HCT116 (cell line): ENCODE data around the gene P2RX7. TPM values are rescaled to one million over a fixed set of nuclear protein-coding genes. Genes with fewer than 3 reads are reported as not detected.
A peak's percentile ranks its signal among the peaks of the same experiment; 100 is the strongest.

ENCODE experiments used
- ATAC-seq: fragments of 200-7000 bp; cut with Tn5 transposase; 2 replicates; pipeline ENCODE4 v1.9.1; 2020; ENCODE audit warnings: mild to moderate bottlenecking, moderate library complexity
- BruUV-seq: library from RNA; stranded (reverse); fragments of 400-500 nt; replicated peaks from 2 replicates; lab custom pipeline; 2021; lab: Mats Ljungman, UMichigan
- CTCF ChIA-PET: fragments of 300-600 bp; sonication (Branson Sonifier 250); formaldehyde crosslinking; loops from one replicate; lab custom pipeline; 2021; ENCODE audit warnings: antibody characterized with exemption; lab: Charles Lee
- POLR2A ChIA-PET: fragments of 300-600, 350-600 bp; sonication (Branson Sonifier 250); formaldehyde crosslinking; loops from one replicate; lab custom pipeline; 2021; ENCODE audit warnings: antibody characterized with exemption; lab: Charles Lee
- RAD21 ChIA-PET, 2 experiments: fragments of 300-600 bp; sonication (Branson Sonifier 250); formaldehyde crosslinking; loops; one replicate each; lab custom pipeline; 2023; ENCODE audit warnings: low total read pairs in 2 of 2; ENCODE audit not compliant: uncharacterized antibody in 2 of 2, unreplicated experiment in 2 of 2, low non-redundant PET in 1 of 2; lab: Charles Lee
- DNase-seq: peaks from one replicate; pipeline ENCODE4 v3.0.0-alpha.2; 2010; ENCODE audit warnings: low read depth, low spot score
- H2AFZ ChIP-seq: fragments of 200-600 bp; shearing (Covaris generic), sonication (generic); 2 replicates; pipeline ENCODE4 v1.6.1; 2017; ENCODE audit warnings: low read depth, mixed run types, mixed read lengths, antibody characterized with exemption, low read length; ENCODE audit not compliant: poor library complexity, severe bottlenecking
- H3K27ac ChIP-seq: 2 replicates; pipeline ENCODE4 v1.5.1; 2012; ENCODE audit warnings: low read depth, low read length
- H3K27me3 ChIP-seq: fragments of 200-600 bp; sonication (generic); 2 replicates; pipeline ENCODE4 v1.6.1; 2016; ENCODE audit warnings: mixed run types, low read length, mixed read lengths; ENCODE audit not compliant: insufficient read depth
- H3K36me3 ChIP-seq, 2 experiments: fragments of 200-500 bp in 1 of 2; fragments of 200-600 bp in 1 of 2; sonication (Bioruptor generic) in 1 of 2; sonication (generic) in 1 of 2; 2 replicates each; pipeline versions ENCODE4 v1.5.1 to v1.6.1; 2014 to 2016; ENCODE audit warnings: low read length in 2 of 2, inconsistent platforms in 1 of 2, mixed read lengths in 1 of 2, mixed run types in 1 of 2; ENCODE audit not compliant: insufficient read depth in 2 of 2, control insufficient read depth in 1 of 2
- H3K4me1 ChIP-seq, 2 experiments: fragments of 200-600 bp in 1 of 2; sonication (generic) in 1 of 2; 2 replicates each; pipeline versions ENCODE4 v1.5.1 to v1.6.1; 2012 to 2017; ENCODE audit warnings: low read length in 2 of 2, inconsistent platforms in 1 of 2, mild to moderate bottlenecking in 1 of 2, mixed read lengths in 1 of 2, mixed run types in 1 of 2, moderate library complexity in 1 of 2; ENCODE audit not compliant: insufficient read depth in 2 of 2, control insufficient read depth in 1 of 2
- H3K4me2 ChIP-seq: fragments of 200-600 bp; sonication (generic); 2 replicates; pipeline ENCODE4 v1.6.1; 2017; ENCODE audit warnings: mixed run types, low read length, mixed read lengths
- H3K4me3 ChIP-seq, 2 experiments: fragments of 200-600 bp in 1 of 2; sonication (generic) in 1 of 2; replicated peaks in 1 of 2; 2 replicates each; pipeline ENCODE4 v1.5.1; 2011 to 2016; ENCODE audit warnings: low read length in 2 of 2, control low read depth in 1 of 2, low read depth in 1 of 2, mild to moderate bottlenecking in 1 of 2, mixed read lengths in 1 of 2, mixed run types in 1 of 2
- H3K79me2 ChIP-seq: fragments of 200-600 bp; sonication (generic); 2 replicates; pipeline ENCODE4 v1.6.1; 2017; ENCODE audit warnings: mild to moderate bottlenecking, mixed run types, low read length, moderate library complexity, mixed read lengths; ENCODE audit not compliant: insufficient read depth
- H3K9ac ChIP-seq: fragments of 200-600 bp; sonication (generic); 2 replicates; pipeline ENCODE4 v1.6.1; 2016; ENCODE audit warnings: low read length, mixed read lengths
- H3K9me2 ChIP-seq: fragments of 200-600 bp; sonication (generic), shearing (Covaris generic); 2 replicates; pipeline ENCODE4 v1.6.1; 2017; ENCODE audit warnings: mixed run types, mild to moderate bottlenecking, moderate library complexity; ENCODE audit not compliant: insufficient read depth
- H3K9me3 ChIP-seq, 2 experiments: fragments of 200-500 bp in 1 of 2; fragments of 200-600 bp in 1 of 2; sonication (Bioruptor generic) in 1 of 2; sonication (generic) in 1 of 2; 2 replicates each; pipeline ENCODE4 v1.6.1; 2014 to 2017; ENCODE audit warnings: low read length in 2 of 2, mixed read lengths in 2 of 2, inconsistent platforms in 1 of 2, low read depth in 1 of 2, mild to moderate bottlenecking in 1 of 2, mixed run types in 1 of 2, moderate library complexity in 1 of 2; ENCODE audit not compliant: control insufficient read depth in 1 of 2, insufficient read depth in 1 of 2
- H4K20me1 ChIP-seq: fragments of 200-600 bp; sonication (generic), shearing (Covaris generic); 2 replicates; pipeline ENCODE4 v1.6.1; 2017; ENCODE audit warnings: mixed run types, mild to moderate bottlenecking, moderate library complexity; ENCODE audit not compliant: insufficient read depth
- CBX3 ChIP-seq: IDR thresholded peaks from 2 replicates; pipeline ENCODE4 v1.6.1; 2012; ENCODE audit warnings: low read depth
- CEBPB ChIP-seq: IDR thresholded peaks from 2 replicates; pipeline ENCODE4 v1.6.1; 2012; ENCODE audit warnings: low read depth
- EGR1 ChIP-seq: IDR thresholded peaks from 2 replicates; pipeline ENCODE4 v1.6.1; 2012; ENCODE audit warnings: low read depth
- FOSL1 ChIP-seq: IDR thresholded peaks from 2 replicates; pipeline ENCODE4 v1.6.1; 2012; ENCODE audit warnings: low read depth
- JUND ChIP-seq: IDR thresholded peaks from 2 replicates; pipeline ENCODE4 v1.6.1; 2012
- POLR2A ChIP-seq: IDR thresholded peaks from 2 replicates; pipeline ENCODE4 v1.7.0; 2011; ENCODE audit warnings: borderline replicate concordance; ENCODE audit not compliant: insufficient read depth, insufficient read length; ENCODE audit errors: extremely low read depth
- RAD21 ChIP-seq: IDR thresholded peaks from 2 replicates; pipeline ENCODE4 v1.6.1; 2012; ENCODE audit warnings: low read depth, mild to moderate bottlenecking
- SIN3A ChIP-seq: IDR thresholded peaks from 2 replicates; pipeline ENCODE4 v1.6.1; 2012; ENCODE audit warnings: low read depth
- SP1 ChIP-seq: IDR thresholded peaks from 2 replicates; pipeline ENCODE4 v1.6.1; 2012; ENCODE audit warnings: low read depth
- SRF ChIP-seq: IDR thresholded peaks from 2 replicates; pipeline ENCODE4 v1.6.1; 2012; ENCODE audit warnings: low read depth
- TCF7L2 ChIP-seq: IDR thresholded peaks from 2 replicates; pipeline ENCODE4 v1.7.0; 2011; ENCODE audit warnings: borderline replicate concordance, inconsistent platforms; ENCODE audit not compliant: insufficient read depth, insufficient read length; ENCODE audit errors: extremely low read depth
- YY1 ChIP-seq: IDR thresholded peaks from 2 replicates; pipeline ENCODE4 v1.6.1; 2011; ENCODE audit warnings: low read length, low read depth, moderate library complexity, mild to moderate bottlenecking; ENCODE audit not compliant: insufficient replicate concordance; ENCODE audit errors: extremely low read depth
- ZFX ChIP-seq: fragments of 450-650 bp; IDR thresholded peaks from 2 replicates; pipeline ENCODE4 v1.6.1; 2017
- ZNF274 ChIP-seq: fragments of 200-500 bp; sonication (Bioruptor generic); IDR thresholded peaks from 2 replicates; pipeline ENCODE4 v1.6.1; 2014; ENCODE audit warnings: mild to moderate bottlenecking, low read depth, low read length, inconsistent platforms
- intact Hi-C: fragments of 100-400 bp; cut with micrococcal nuclease; formaldehyde crosslinking; loops from 2 replicates; pipeline ENCODE4 v1.10.0; 2022
- total RNA-seq: library from RNA; stranded (reverse); gene quantifications from one replicate; pipeline ENCODE4 v1.2.1, GENCODE V29; 2021; ENCODE audit not compliant: unreplicated experiment
- TF ChIP-seq, protein P1 (sequence below): IDR thresholded peaks from 2 replicates; pipeline ENCODE4 v1.6.1; 2012
- TF ChIP-seq, protein P2 (sequence below): IDR thresholded peaks from 2 replicates; pipeline ENCODE4 v1.6.1; 2012; ENCODE audit warnings: low read depth

The P2RX7 gene
- total RNA-seq, 1 experiment from 2014 or later, result 1.5 TPM

DNA sequence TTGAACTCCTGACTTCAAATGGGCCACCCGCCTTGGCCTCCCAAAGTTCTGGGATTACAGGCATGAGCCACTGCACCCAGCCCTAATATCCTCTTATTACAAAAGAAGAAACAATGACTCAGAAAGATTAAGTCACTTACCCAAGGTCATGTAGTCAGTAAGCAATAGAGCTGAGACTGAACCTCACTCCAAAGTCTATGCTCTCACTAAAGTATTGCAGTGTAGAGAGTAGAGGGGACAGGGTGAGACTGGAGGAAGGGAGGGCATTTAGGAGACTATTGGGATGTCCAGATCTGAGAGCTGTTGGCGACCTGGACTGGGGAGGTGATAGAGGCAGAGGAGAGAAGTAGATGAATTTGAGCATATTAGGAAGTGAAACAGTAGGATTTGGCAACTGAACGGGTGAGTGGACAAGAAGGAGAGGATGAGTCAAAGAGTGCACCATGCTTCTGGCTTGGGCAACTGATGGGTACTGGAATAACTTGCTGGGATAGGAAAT is 11.8 kb downstream of the P2RX7 start:
- Histone ChIP-seq H2AFZ (no peak overlapping the region), H3K9ac (no peak overlapping the region), H4K20me1 (no peaks in the 10 kb centered on the region), H3K79me2 (no peaks in the 10 kb centered on the region), H3K9me2 (no peaks in the 10 kb centered on the region), H3K36me3 (no peaks in the 10 kb centered on the region), H3K27me3 (no peaks in the 10 kb centered on the region), H3K4me2 (peak overlapping the region; percentile 25; the same call in 1 of the 2 replicates), H3K4me1 (peaks cover 0 to 15% of the 10 kb centered on the region in 2 experiments; a peak in 2 of 4 replicates), H3K9me3 (no peaks in the 10 kb centered on the region), H3K27ac (no peak overlapping the region), H3K4me3 (no peak overlapping the region)
- RAD21 ChIA-PET, result no interaction called here
- POLR2A ChIA-PET, result no interaction called here
- ATAC-seq, result no peak
- intact Hi-C loops, result no loop called here
- CTCF ChIA-PET, result no interaction called here
- peak; percentile 25; the same call in 1 of the 2 replicates for TF ChIP-seq JUND
- no peak for TF ChIP-seq FOSL1
- TF ChIP-seq SRF, result 0 out of 2 replicates have a peak, but pooled peaks have one; percentile 29
- TF ChIP-seq TCF7L2, result peak; percentile 43
- TF ChIP-seq ZNF274, result no peak
- peak; percentile 23; the same call in 1 of the 2 replicates for TF ChIP-seq CEBPB
- TF ChIP-seq SIN3A, result no peak
- TF ChIP-seq ZFX, result no peak
- no peak for TF ChIP-seq YY1
- TF ChIP-seq SP1, result 0 out of 2 replicates have a peak, but pooled peaks have one; percentile 3
- no TSS peak for BruUV-seq
- no peak for DNase-seq

DNA sequence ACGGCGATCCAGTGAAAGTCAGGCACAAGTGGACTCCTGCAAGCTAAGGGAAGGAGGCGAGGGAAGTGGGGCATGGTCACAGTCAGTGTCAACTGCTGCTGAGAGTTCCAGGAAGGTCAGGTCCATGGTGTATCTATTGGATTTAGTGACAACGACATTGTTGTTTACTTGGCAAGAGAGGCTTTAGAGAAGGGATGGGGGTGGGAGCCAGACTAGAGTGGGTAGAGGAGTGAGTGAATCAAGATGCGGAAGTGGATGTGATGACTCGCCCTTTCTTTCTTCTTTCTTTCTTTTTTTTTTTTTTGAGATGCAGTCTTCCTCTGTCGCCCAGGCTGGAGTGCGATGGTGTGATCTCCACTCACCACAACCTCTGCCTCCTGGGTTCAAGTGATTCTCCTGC is 12.5 kb downstream of the P2RX7 start:
- ATAC-seq (no peak), DNase-seq (no peak)
- H4K20me1 ChIP-seq, result no peaks in the 10 kb centered on the region
- CTCF ChIA-PET, result no interaction called here
- no TSS peak for BruUV-seq
- H3K79me2 ChIP-seq, result no peaks in the 10 kb centered on the region
- 0 out of 2 replicates have a peak overlapping the region, but pooled peaks have one; percentile 25 for H3K4me2 ChIP-seq
- H3K9me3 ChIP-seq, result no peaks in the 10 kb centered on the region
- H3K9me2 ChIP-seq, result no peaks in the 10 kb centered on the region
- POLR2A ChIA-PET, result no interaction called here
- no peaks in the 10 kb centered on the region for H3K36me3 ChIP-seq
- peaks cover 0 to 15% of the 10 kb centered on the region in 2 experiments; a peak in 2 of 4 replicates for H3K4me1 ChIP-seq
- RAD21 ChIA-PET, result no interaction called here
- no peak overlapping the region for H2AFZ ChIP-seq
- H3K27ac ChIP-seq, result no peak overlapping the region
- intact Hi-C loops, result no loop called here
- no peaks in the 10 kb centered on the region for H3K27me3 ChIP-seq
- H3K4me3 ChIP-seq, result no peak overlapping the region
- no peak overlapping the region for H3K9ac ChIP-seq
- TF ChIP-seq SIN3A (no peak), RAD21 (no peak), JUND (no peak), EGR1 (no peak), ZFX (no peak), ZNF274 (no peak), SRF (no peak), POLR2A (no peak), CBX3 (no peak)
- TF ChIP-seq, protein P1, sequence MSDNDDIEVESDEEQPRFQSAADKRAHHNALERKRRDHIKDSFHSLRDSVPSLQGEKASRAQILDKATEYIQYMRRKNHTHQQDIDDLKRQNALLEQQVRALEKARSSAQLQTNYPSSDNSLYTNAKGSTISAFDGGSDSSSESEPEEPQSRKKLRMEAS, result no peak
- TF ChIP-seq, protein P2, sequence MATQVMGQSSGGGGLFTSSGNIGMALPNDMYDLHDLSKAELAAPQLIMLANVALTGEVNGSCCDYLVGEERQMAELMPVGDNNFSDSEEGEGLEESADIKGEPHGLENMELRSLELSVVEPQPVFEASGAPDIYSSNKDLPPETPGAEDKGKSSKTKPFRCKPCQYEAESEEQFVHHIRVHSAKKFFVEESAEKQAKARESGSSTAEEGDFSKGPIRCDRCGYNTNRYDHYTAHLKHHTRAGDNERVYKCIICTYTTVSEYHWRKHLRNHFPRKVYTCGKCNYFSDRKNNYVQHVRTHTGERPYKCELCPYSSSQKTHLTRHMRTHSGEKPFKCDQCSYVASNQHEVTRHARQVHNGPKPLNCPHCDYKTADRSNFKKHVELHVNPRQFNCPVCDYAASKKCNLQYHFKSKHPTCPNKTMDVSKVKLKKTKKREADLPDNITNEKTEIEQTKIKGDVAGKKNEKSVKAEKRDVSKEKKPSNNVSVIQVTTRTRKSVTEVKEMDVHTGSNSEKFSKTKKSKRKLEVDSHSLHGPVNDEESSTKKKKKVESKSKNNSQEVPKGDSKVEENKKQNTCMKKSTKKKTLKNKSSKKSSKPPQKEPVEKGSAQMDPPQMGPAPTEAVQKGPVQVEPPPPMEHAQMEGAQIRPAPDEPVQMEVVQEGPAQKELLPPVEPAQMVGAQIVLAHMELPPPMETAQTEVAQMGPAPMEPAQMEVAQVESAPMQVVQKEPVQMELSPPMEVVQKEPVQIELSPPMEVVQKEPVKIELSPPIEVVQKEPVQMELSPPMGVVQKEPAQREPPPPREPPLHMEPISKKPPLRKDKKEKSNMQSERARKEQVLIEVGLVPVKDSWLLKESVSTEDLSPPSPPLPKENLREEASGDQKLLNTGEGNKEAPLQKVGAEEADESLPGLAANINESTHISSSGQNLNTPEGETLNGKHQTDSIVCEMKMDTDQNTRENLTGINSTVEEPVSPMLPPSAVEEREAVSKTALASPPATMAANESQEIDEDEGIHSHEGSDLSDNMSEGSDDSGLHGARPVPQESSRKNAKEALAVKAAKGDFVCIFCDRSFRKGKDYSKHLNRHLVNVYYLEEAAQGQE, result no peak
